WTC11 (cell line): ENCODE measurements around the gene DEGS1.

Experiments
- ARID4B ChIP-seq: sonication (generic); formaldehyde crosslinking; IDR thresholded peaks from 2 replicates; pipeline ENCODE4 v1.8.0; 2023; ENCODE audit warnings: missing genetic modification reagents, mild to moderate bottlenecking, borderline replicate concordance
- CBFB ChIP-seq: sonication (generic); formaldehyde crosslinking; IDR thresholded peaks from 2 replicates; pipeline ENCODE4 v1.8.1; 2022; ENCODE audit warnings: mild to moderate bottlenecking, low read depth, missing genetic modification reagents
- CTCF ChIP-seq: fragments of 200-600 bp; IDR thresholded peaks from 2 replicates; pipeline ENCODE4 v1.8.0; 2022; ENCODE audit warnings: antibody characterized with exemption
- E2F1 ChIP-seq: sonication (generic); formaldehyde crosslinking; IDR thresholded peaks from 2 replicates; pipeline ENCODE4 v1.8.0; 2022; ENCODE audit warnings: mild to moderate bottlenecking, missing genetic modification reagents
- E2F4 ChIP-seq: sonication (generic); formaldehyde crosslinking; IDR thresholded peaks from 2 replicates; pipeline ENCODE4 v1.8.1; 2022; ENCODE audit warnings: low read depth, mild to moderate bottlenecking, moderate library complexity, missing genetic modification reagents, borderline replicate concordance
- ESRRA ChIP-seq: sonication (generic); formaldehyde crosslinking; IDR thresholded peaks from 2 replicates; pipeline ENCODE4 v1.8.1; 2022; ENCODE audit warnings: mild to moderate bottlenecking, missing genetic modification reagents, borderline replicate concordance
- FOXP4 ChIP-seq: sonication (generic); formaldehyde crosslinking; IDR thresholded peaks from 2 replicates; pipeline ENCODE4 v1.8.0; 2022; ENCODE audit warnings: mild to moderate bottlenecking, missing genetic modification reagents
- MAX ChIP-seq: sonication (generic); formaldehyde crosslinking; IDR thresholded peaks from 2 replicates; pipeline ENCODE4 v1.8.0; 2022; ENCODE audit warnings: mild to moderate bottlenecking, missing genetic modification reagents
- MXD4 ChIP-seq: fragments of 250-450 bp; sonication (Bioruptor Pico); IDR thresholded peaks from 2 replicates; pipeline ENCODE4 v1.8.0; 2021; ENCODE audit warnings: mild to moderate bottlenecking, moderate library complexity, borderline replicate concordance
- TEAD1 ChIP-seq: sonication (generic); formaldehyde crosslinking; IDR thresholded peaks from 2 replicates; pipeline ENCODE4 v1.8.0; 2022; ENCODE audit warnings: mild to moderate bottlenecking, missing genetic modification reagents
- TP53 ChIP-seq: sonication (generic); formaldehyde crosslinking; IDR thresholded peaks from 2 replicates; pipeline ENCODE4 v1.8.1; 2023; ENCODE audit warnings: mild to moderate bottlenecking, missing genetic modification reagents

- TF ChIP-seq E2F1 (CRISPR knock-in tag) (no peak), MAX (CRISPR knock-in tag) (no peak), CTCF (no peak), TEAD1 (CRISPR knock-in tag) (no peak), FOXP4 (CRISPR knock-in tag) (no peak), E2F4 (CRISPR knock-in tag) (no peak), ESRRA (CRISPR knock-in tag) (no peak), TP53 (CRISPR knock-in tag) (no peak), MXD4 (CRISPR knock-in tag) (no peak), CBFB (no peak), ARID4B (CRISPR knock-in tag) (no peak)
Measured at GRCh38 chr1:224213438-224214119, 30.5 kb downstream of the DEGS1 start.
